Kidney (tissue), 14 donors: ENCODE data around the gene ARHGAP26. TPM values are rescaled to one million over a fixed set of nuclear protein-coding genes. Genes with fewer than 3 reads are reported as not detected.

Experiments used
- DNase-seq, 5 donors: peaks; one replicate each; pipeline ENCODE4 v3.0.0-alpha.2; 2013 to 2020
- FAIRE-seq: peaks from 2 replicates; lab custom pipeline; 2012; peaks lifted over from hg19 to GRCh38; lab: Jason Lieb, UNC
- H3K27ac ChIP-seq, 2 donors: one replicate each; pipeline ENCODE4 v1.7.0; 2013; ENCODE audit warnings: low read depth in 2 of 2, low read length in 2 of 2, inconsistent platforms in 1 of 2
- H3K27me3 ChIP-seq: one replicate; pipeline ENCODE4 v1.7.1; 2013; ENCODE audit warnings: low read length, inconsistent platforms; ENCODE audit not compliant: control insufficient read depth, insufficient read depth
- H3K36me3 ChIP-seq, 3 donors: one replicate each; pipeline versions ENCODE4 v1.7.0 to v1.7.1; 2013; ENCODE audit warnings: low read length in 3 of 3, control low read depth in 1 of 3, inconsistent platforms in 1 of 3; ENCODE audit not compliant: insufficient read depth in 3 of 3, control insufficient read depth in 2 of 3
- H3K4me1 ChIP-seq, 3 donors: one replicate each; pipeline versions ENCODE4 v1.7.0 to v1.7.1; 2013; ENCODE audit warnings: low read length in 3 of 3, inconsistent platforms in 1 of 3, low read depth in 1 of 3; ENCODE audit not compliant: control insufficient read depth in 2 of 3, insufficient read depth in 2 of 3
- H3K4me3 ChIP-seq, 3 donors: one replicate each; pipeline versions ENCODE4 v1.7.0 to v1.8.1; 2013; ENCODE audit warnings: low read length in 3 of 3, control low read depth in 1 of 3, inconsistent platforms in 1 of 3
- H3K9ac ChIP-seq, 3 donors: one replicate each; pipeline versions ENCODE4 v1.7.0 to v1.7.1; 2013; ENCODE audit warnings: low read length in 3 of 3, control low read depth in 1 of 3, inconsistent platforms in 1 of 3
- H3K9me3 ChIP-seq, 3 donors: one replicate each; pipeline versions ENCODE4 v1.7.0 to v1.7.1; 2013; ENCODE audit warnings: low read length in 3 of 3, control low read depth in 1 of 3, inconsistent platforms in 1 of 3; ENCODE audit not compliant: control insufficient read depth in 2 of 3, insufficient read depth in 1 of 3
- intact Hi-C: fragments of 100-400 bp; cut with DNase I; formaldehyde crosslinking; loops from one replicate; pipeline ENCODE4 v1.11.1; 2022
- polyA plus RNA-seq: library from polyadenylated mRNA; stranded (reverse); fragments of 350-450 nt; fragmentation: Illumina TruSeq; extraction: RNeasy Lipid Tissue Mini Kit (QIAGEN cat#74804); gene quantifications from one replicate; pipeline ENCODE4 v1.2.3, GENCODE V29; 2014; ENCODE audit warnings: low read depth, low replicate concordance; ENCODE audit not compliant: insufficient read depth
- total RNA-seq: library from RNA; stranded (reverse); fragmentation: NEBNext Ultra II Directional; extraction: Animal tissue kit (Norgen Biotek cat#: 25700); gene quantifications from one replicate; pipeline ENCODE4 v1.2.1, GENCODE V29; 2021
- TF ChIP-seq, protein P1 (sequence below): IDR thresholded peaks from 3 replicates; pipeline ENCODE4 v1.5.1; 2012; ENCODE audit warnings: mild to moderate bottlenecking, moderate library complexity, borderline replicate concordance; ENCODE audit not compliant: insufficient read depth; ENCODE audit errors: extremely low read depth
- donor health status: control.
- donor health status: control.
- donor health status: control.
- donor health status: control.
- donor health status: control.
- donor health status: DM: yes; HTN: yes; CAD: no.
- donor health status: Normal renal cell carcinoma (clear cell type).

The ARHGAP26 gene
- total and polyA plus RNA-seq, 2 donors from 2014 or later = 2.5 to 85.7 TPM

DNA sequence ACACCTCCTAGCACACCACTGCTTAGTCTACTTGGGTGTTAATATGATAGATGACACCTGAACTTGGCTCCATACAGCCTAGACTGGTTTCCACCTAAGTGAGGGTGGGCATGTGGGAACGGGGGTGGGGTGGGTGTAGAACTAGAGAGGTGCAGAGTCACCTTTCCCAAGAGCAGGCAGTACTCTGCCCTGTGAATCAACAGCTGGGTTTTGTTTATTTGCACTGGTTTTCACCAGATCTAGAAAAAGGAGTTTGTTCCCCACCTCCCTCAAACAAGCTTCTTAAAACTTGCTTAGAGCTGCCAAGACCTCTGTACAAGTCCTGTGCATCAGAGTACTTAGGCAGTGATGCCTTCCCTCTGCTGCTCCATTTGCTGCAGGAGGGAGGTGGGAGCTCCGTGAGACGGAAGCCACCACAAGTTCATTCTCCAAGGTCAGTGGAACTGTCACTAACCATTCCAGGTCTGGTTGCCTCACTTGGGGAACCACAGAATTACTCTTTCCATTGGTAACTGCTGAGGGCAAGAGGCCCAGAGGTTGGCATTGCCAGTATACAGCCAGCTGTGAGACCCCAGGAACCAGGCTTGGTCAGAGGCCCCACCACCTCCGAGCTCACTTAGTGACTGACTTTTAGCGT is 469.8 kb downstream of the ARHGAP26 start:
- DNase-seq (peak in 1 of 5 donors; percentile 37), FAIRE-seq (no peak)
- Histone ChIP-seq H3K9me3 (no peaks in the 10 kb centered on the region), H3K27me3 (no peaks in the 10 kb centered on the region), H3K4me3 (no peak overlapping the region), H3K36me3 (no peaks in the 10 kb centered on the region), H3K9ac (no peak overlapping the region), H3K4me1 (no peaks in the 10 kb centered on the region), H3K27ac (no peak overlapping the region)
- intact Hi-C loops = no loop called here
- TF ChIP-seq, protein P1, sequence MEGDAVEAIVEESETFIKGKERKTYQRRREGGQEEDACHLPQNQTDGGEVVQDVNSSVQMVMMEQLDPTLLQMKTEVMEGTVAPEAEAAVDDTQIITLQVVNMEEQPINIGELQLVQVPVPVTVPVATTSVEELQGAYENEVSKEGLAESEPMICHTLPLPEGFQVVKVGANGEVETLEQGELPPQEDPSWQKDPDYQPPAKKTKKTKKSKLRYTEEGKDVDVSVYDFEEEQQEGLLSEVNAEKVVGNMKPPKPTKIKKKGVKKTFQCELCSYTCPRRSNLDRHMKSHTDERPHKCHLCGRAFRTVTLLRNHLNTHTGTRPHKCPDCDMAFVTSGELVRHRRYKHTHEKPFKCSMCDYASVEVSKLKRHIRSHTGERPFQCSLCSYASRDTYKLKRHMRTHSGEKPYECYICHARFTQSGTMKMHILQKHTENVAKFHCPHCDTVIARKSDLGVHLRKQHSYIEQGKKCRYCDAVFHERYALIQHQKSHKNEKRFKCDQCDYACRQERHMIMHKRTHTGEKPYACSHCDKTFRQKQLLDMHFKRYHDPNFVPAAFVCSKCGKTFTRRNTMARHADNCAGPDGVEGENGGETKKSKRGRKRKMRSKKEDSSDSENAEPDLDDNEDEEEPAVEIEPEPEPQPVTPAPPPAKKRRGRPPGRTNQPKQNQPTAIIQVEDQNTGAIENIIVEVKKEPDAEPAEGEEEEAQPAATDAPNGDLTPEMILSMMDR = no peak

DNA sequence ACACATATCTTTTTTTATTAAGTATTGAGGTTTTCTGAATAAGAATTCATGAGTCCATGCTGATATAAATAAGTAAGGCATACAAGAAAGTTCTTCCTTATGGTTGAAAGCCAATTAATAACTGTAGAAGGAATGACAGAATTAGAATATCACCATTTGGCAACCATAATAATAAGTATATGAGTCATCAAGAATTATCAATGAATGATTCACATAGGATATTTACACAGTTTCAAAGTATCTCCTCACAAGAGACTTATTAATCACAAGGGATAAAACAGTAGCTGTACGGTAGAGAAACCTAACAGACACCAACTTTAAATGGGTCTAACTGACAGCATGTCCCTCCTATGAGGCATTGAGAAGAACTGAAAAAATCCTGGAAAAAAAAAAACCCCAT is 471.7 kb downstream of the ARHGAP26 start:
- Histone ChIP-seq H3K27me3 (no peaks in the 10 kb centered on the region), H3K4me3 (no peak overlapping the region), H3K4me1 (no peaks in the 10 kb centered on the region), H3K9me3 (no peaks in the 10 kb centered on the region), H3K27ac (no peak overlapping the region), H3K9ac (no peak overlapping the region), H3K36me3 (no peaks in the 10 kb centered on the region)
- FAIRE-seq = no peak
- no peak for DNase-seq
- intact Hi-C loops = no loop called here
- TF ChIP-seq, protein P1 = no peak

DNA sequence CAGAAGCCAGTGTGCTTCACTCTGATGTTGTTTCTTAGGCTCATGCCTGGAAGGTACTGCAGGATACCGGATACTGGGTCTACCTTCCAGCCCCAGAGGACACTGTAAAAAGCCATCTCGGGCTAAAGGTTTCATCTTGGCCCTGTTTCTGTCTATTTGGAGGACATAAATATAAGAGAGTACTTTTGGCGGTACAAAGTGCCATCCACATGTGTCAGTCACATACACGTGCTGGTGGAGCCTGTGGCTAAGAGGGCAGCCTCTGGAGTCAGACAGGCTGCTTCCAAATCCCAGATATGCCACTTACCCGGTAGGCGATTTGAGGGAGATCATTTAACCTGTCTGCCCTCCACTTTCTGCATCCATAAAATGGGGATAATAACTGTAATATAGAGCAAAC is 472.9 kb downstream of the ARHGAP26 start:
- Histone ChIP-seq H3K9ac (no peak overlapping the region), H3K4me1 (no peaks in the 10 kb centered on the region), H3K9me3 (no peaks in the 10 kb centered on the region), H3K4me3 (no peak overlapping the region), H3K27ac (no peak overlapping the region), H3K36me3 (no peaks in the 10 kb centered on the region), H3K27me3 (no peaks in the 10 kb centered on the region)
- DNase-seq (no peak), FAIRE-seq (no peak)
- intact Hi-C loops = no loop called here
- TF ChIP-seq, protein P1 = no peak
